KMS-11 (cell line): Measurements from ENCODE around the gene CPLANE1.
"Not testable (repeated sequence)": the region's sequence is repeated elsewhere in the genome, so short reads cannot be mapped to it uniquely, and the experiment has no call there.

Source experiments
- H2AFZ ChIP-seq: fragments of 200-600 bp; sonication (generic); 2 replicates; pipeline ENCODE4 v1.6.1; 2016; ENCODE audit warnings: antibody characterized with exemption, mixed run types, low read depth
- H3K27ac ChIP-seq: fragments of 200-600 bp; sonication (generic); 2 replicates; pipeline ENCODE4 v1.6.1; 2016; ENCODE audit warnings: mild to moderate bottlenecking, mixed run types
- H3K27me3 ChIP-seq: fragments of 200-600 bp; sonication (generic); 2 replicates; pipeline ENCODE4 v1.6.1; 2017; ENCODE audit warnings: mild to moderate bottlenecking, low read depth, mixed run types, moderate library complexity; ENCODE audit not compliant: insufficient read depth
- H3K36me3 ChIP-seq: fragments of 200-600 bp; sonication (generic); 2 replicates; pipeline ENCODE4 v1.6.1; 2017; ENCODE audit warnings: mild to moderate bottlenecking, mixed run types; ENCODE audit not compliant: insufficient read depth
- H3K4me1 ChIP-seq: fragments of 200-600 bp; sonication (generic); 2 replicates; pipeline ENCODE4 v1.6.1; 2016; ENCODE audit warnings: mild to moderate bottlenecking, low read depth, mixed run types; ENCODE audit not compliant: poor library complexity, severe bottlenecking
- H3K4me2 ChIP-seq: fragments of 200-600 bp; sonication (generic); 2 replicates; pipeline ENCODE4 v1.7.0; 2016; ENCODE audit warnings: mild to moderate bottlenecking, mixed run types
- H3K4me3 ChIP-seq: fragments of 200-600 bp; sonication (generic); IDR thresholded peaks from 2 replicates; pipeline ENCODE4 v1.6.1; 2017; ENCODE audit warnings: low read depth, low read length, mixed read lengths; ENCODE audit not compliant: insufficient read depth
- H3K79me2 ChIP-seq: fragments of 200-600 bp; sonication (generic); 2 replicates; pipeline ENCODE4 v1.6.1; 2016; ENCODE audit warnings: low read depth, mixed run types; ENCODE audit not compliant: insufficient read depth
- H3K9ac ChIP-seq: fragments of 200-600 bp; sonication (generic); 2 replicates; pipeline ENCODE4 v1.6.1; 2016; ENCODE audit warnings: mild to moderate bottlenecking, mixed run types
- H4K20me1 ChIP-seq: fragments of 200-600 bp; sonication (generic); 2 replicates; pipeline ENCODE4 v1.6.1; 2016; ENCODE audit warnings: mild to moderate bottlenecking, mixed run types; ENCODE audit not compliant: insufficient read depth
- TF ChIP-seq, protein P1 (sequence below): fragments of 200-600 bp; sonication (generic); conservative IDR thresholded peaks from 2 replicates; pipeline ENCODE4 v1.6.1; 2017; ENCODE audit warnings: low read depth, mild to moderate bottlenecking, antibody characterized with exemption, low read length, moderate library complexity, mixed read lengths

The CPLANE1 gene

DNA sequence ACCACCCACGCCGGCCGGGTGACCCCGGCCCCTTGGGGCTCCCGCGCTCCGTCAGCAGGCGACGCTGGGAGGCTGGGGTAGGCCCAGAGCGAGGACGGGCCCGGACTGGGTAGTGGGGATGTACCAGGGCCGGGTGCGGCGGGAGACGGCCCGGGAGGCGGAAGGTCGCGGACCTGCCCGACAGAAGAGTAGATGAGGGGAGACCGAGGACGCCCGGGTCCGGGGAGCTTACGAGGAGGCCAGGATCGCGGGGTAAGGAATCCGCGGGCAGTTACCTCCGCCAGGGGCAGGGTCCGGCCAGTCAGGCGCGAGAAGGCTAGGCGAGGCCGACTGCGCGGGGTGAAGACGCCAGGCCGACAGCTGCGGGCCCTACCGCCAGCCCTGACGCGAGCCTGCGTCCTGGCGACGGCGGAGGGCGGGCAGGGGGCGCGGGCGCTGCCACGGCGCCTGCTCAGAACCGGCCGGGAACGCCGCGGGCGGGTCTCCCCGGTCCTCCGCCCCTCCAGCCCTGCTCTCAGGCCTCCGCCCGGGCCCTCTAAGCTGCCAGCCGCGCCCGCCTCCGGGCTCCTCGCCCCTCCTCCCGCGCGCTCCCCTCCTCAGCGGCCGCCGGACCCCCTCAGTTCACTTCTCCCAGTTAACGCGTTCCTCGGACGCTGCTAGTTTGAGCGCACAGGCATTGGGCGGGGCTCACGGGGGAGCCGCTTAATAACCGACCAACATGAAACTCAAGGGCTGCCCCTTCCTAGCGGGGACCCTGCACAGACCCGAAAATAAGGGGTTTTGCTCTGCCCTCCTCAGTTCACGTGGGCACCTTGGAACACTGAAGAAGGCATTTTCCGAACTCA, at the start of gene CPLANE1:
Gene CPLANE1, minus strand, starts transcription at position 407 of the 845 bp plus-strand sequence. CDS start 1,678 bp downstream, outside the sequence.
- peak within 1 kb of the TSS; percentile 98 for H2AFZ ChIP-seq
- H3K79me2 ChIP-seq, result no peaks in the 10 kb centered on the region
- no peaks in the 10 kb centered on the region for H3K27me3 ChIP-seq
- no peaks in the 10 kb centered on the region for H4K20me1 ChIP-seq
- TF ChIP-seq, protein P1, sequence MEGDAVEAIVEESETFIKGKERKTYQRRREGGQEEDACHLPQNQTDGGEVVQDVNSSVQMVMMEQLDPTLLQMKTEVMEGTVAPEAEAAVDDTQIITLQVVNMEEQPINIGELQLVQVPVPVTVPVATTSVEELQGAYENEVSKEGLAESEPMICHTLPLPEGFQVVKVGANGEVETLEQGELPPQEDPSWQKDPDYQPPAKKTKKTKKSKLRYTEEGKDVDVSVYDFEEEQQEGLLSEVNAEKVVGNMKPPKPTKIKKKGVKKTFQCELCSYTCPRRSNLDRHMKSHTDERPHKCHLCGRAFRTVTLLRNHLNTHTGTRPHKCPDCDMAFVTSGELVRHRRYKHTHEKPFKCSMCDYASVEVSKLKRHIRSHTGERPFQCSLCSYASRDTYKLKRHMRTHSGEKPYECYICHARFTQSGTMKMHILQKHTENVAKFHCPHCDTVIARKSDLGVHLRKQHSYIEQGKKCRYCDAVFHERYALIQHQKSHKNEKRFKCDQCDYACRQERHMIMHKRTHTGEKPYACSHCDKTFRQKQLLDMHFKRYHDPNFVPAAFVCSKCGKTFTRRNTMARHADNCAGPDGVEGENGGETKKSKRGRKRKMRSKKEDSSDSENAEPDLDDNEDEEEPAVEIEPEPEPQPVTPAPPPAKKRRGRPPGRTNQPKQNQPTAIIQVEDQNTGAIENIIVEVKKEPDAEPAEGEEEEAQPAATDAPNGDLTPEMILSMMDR, result no peak
- peak within 1 kb of the TSS; percentile 74 for H3K9ac ChIP-seq
- peak within 1 kb of the TSS; percentile 98 for H3K4me2 ChIP-seq
- no peak within 1 kb of the TSS for H3K4me3 ChIP-seq
- peaks cover 9% of the 10 kb centered on the region for H3K4me1 ChIP-seq
- H3K36me3 ChIP-seq, result no peaks in the 10 kb centered on the region
- H3K27ac ChIP-seq, result peak within 1 kb of the TSS; percentile 35; the same call in 1 of the 2 replicates

DNA sequence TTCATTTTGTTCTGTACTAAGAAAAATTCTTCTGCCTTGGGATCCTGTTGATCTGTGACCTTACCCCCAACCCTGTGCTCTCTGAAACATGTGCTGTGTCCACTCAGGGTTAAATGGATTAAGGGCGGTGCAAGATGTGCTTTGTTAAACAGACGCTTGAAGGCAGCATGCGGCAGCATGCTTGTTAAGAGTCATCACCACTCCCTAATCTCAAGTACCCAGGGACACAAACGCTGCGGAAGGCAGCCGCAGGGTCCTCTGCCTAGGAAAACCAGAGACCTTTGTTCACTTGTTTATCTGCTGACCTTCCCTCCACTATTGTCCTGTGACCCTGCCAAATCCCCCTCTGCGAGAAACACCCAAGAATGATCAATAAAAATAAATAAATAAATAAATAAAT, 47.1 kb upstream of the CPLANE1 start:
- not testable (repeated sequence) for H3K4me3 ChIP-seq, H3K36me3 ChIP-seq, H3K4me2 ChIP-seq, H3K4me1 ChIP-seq, H2AFZ ChIP-seq, H3K9ac ChIP-seq, H4K20me1 ChIP-seq, H3K27me3 ChIP-seq, H3K27ac ChIP-seq, H3K79me2 ChIP-seq

DNA sequence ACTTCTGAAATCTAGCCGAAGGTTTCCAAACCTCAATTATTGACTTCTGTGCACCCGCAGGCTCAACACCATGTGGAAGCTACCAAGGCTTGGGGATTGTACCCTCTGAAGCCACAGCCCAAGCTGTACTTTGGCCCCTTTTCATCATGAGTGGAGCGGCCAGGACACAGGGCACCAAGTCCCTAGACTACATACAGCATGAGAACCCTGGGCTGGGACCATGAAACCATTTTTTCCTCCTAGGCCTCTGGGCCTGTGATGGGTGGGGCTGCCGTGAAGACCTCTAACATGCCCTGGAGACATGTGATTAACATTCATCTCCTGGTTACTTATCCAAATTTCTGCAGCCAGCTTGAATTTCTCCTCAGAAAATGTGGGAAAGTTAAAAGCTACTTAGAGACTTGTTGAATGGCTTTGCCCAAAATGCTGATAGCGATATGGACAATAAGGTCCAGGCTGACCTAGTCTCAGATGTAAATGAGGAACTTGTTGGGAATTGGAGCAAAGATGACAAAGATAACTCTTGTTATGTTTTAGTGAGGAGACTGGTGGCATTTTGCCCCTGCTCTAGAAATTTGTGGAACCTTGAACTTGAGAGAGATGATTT, 34.1 kb upstream of the CPLANE1 start:
- TF ChIP-seq, protein P1, result no peak

DNA sequence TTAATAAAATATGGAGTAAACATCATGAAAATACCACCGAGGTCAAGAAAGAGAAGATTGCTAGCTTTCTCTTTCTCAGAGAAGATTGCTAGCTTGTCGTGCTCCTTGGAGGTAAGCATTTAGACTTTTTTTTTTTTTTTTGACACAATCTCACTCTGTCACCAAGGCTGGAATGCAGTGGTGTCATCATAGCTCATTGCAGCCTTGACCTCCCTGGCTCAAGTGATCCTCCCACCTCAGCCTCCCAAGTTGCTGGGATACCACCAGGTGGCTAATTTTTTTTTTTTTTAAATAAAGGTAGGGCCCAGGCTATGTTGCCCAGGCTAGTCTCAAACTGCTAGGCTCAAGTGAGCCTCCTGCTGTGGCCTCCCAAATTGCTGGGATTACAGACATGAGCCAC, 26.3 kb upstream of the CPLANE1 start:
- Histone ChIP-seq H3K4me3 (no peak overlapping the region), H3K4me1 (no peaks in the 10 kb centered on the region), H3K4me2 (no peak overlapping the region), H3K27me3 (no peaks in the 10 kb centered on the region), H3K36me3 (no peaks in the 10 kb centered on the region), H3K27ac (no peak overlapping the region), H2AFZ (no peak overlapping the region), H4K20me1 (no peaks in the 10 kb centered on the region), H3K9ac (no peak overlapping the region), H3K79me2 (no peaks in the 10 kb centered on the region)
- TF ChIP-seq, protein P1, result no peak

More for the DNA sequence above, 34.1 kb upstream of the CPLANE1 start:
- no peak overlapping the region for H3K4me2 ChIP-seq
- no peaks in the 10 kb centered on the region for H3K36me3 ChIP-seq
- no peaks in the 10 kb centered on the region for H3K79me2 ChIP-seq
- no peak overlapping the region for H3K9ac ChIP-seq
- no peak overlapping the region for H3K4me3 ChIP-seq
- H2AFZ ChIP-seq, result no peak overlapping the region
- H3K27ac ChIP-seq, result no peak overlapping the region
- H4K20me1 ChIP-seq, result no peaks in the 10 kb centered on the region
- no peaks in the 10 kb centered on the region for H3K27me3 ChIP-seq
- no peaks in the 10 kb centered on the region for H3K4me1 ChIP-seq

DNA sequence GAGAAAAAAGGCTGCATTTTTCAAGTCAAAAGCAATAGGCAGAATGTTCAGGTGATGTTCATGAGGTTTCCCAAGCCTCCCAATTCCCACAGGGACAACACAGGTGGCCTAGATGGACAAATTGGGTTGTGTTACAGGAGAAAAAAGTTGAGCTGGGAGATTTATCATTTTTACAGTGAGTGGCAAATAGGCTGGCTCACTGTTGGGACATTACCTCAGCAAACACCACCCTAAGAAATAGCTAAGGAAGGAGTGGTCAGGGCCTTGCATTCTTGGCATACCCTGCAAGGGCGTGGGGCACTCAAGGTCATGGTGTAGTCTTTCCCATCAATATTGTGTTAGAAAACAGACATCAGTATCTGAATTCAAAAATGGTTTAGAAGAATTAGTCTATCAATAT, 23.3 kb upstream of the CPLANE1 start:
- no peak overlapping the region for H3K27ac ChIP-seq
- H2AFZ ChIP-seq, result no peak overlapping the region

DNA sequence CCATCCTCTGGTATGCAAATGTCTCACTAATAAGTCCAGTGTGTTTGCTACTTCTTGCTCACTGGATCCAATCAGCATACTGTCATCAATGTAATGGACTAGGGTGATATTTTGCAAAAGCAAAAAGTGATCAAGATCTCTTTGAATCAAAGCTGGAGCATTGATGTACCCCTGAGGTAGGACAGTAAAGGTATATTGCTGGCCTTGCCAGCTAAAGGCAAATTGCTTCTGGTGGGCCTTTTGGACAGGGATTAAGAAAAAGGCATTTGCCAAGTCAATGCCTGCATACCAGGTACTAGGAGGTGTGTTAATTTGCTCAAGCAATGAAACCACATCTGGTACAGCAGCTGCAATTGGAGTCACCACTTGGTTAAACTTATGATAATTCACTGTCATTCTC, 18.9 kb upstream of the CPLANE1 start:
- not testable (repeated sequence) for H3K4me2 ChIP-seq, H3K4me1 ChIP-seq, H3K4me3 ChIP-seq, H3K36me3 ChIP-seq, H2AFZ ChIP-seq, H4K20me1 ChIP-seq, H3K79me2 ChIP-seq, H3K27me3 ChIP-seq, H3K27ac ChIP-seq, H3K9ac ChIP-seq

More for the DNA sequence above, 23.3 kb upstream of the CPLANE1 start:
- Histone ChIP-seq H4K20me1 (no peaks in the 10 kb centered on the region), H3K4me1 (no peaks in the 10 kb centered on the region), H3K79me2 (no peaks in the 10 kb centered on the region), H3K4me3 (no peak overlapping the region), H3K27me3 (no peaks in the 10 kb centered on the region), H3K9ac (no peak overlapping the region), H3K4me2 (no peak overlapping the region), H3K36me3 (no peaks in the 10 kb centered on the region)
- TF ChIP-seq, protein P1, result no peak
